Subcutaneous adipose tissue (tissue), 4 donors: Measurements from ENCODE around the gene TTC23L. TPM values are rescaled to one million over a fixed set of nuclear protein-coding genes. Genes with fewer than 3 reads are reported as not detected.

Experiments
- CTCF ChIP-seq: fragments of 450-650 bp; IDR thresholded peaks from one replicate; pipeline ENCODE4 v1.5.1; 2016; ENCODE audit warnings: low read depth, mild to moderate bottlenecking, control low read depth, antibody characterized with exemption, moderate library complexity
- total RNA-seq, 4 donors: library from RNA; depleted of rRNA; stranded (reverse); fragments of >200 nt; gene quantifications; one replicate each; pipeline ENCODE4 v1.1.0, GENCODE V29; 2016

The TTC23L gene
- total RNA-seq, 4 donors from 2014 or later: not detected

- no peak for TF ChIP-seq CTCF
These were observed 6.0 kb downstream of the TTC23L start for GRCh38 chr5:34844999-34845398.

- TF ChIP-seq CTCF: no peak
These were observed 8.1 kb downstream of the TTC23L start for GRCh38 chr5:34847056-34847455.

- TF ChIP-seq CTCF: no peak
These were observed 8.6 kb downstream of the TTC23L start for GRCh38 chr5:34847552-34847951.

- no peak for TF ChIP-seq CTCF
These were observed 9.3 kb downstream of the TTC23L start for GRCh38 chr5:34848230-34848629.

GRCh38 chr5:34849253-34849652 lies 10.3 kb downstream of the TTC23L start:
- TF ChIP-seq CTCF: no peak

- no peak for TF ChIP-seq CTCF
These were observed 15.7 kb downstream of the TTC23L start for GRCh38 chr5:34854459-34855174.

GRCh38 chr5:34857161-34857560 lies 18.2 kb downstream of the TTC23L start:
- no peak for TF ChIP-seq CTCF
